Activated CD8-positive, alpha-beta memory T cell treated with anti-CD3 and anti-CD28 coated beads, Interleukin-2, amount 50 U/mL, for 48 hours (primary cell): ENCODE data around the gene NBPF26.
"Not testable (repeated sequence)": the region's sequence is repeated elsewhere in the genome, so short reads cannot be mapped to it uniquely, and the experiment has no call there.

Experiments used
- DNase-seq: peaks from one replicate; pipeline ENCODE4 v3.0.0-alpha.2; 2020

Gene NBPF26

GRCh38 chr1:120859615-120860234, 136.0 kb downstream of the NBPF26 start:
- DNase-seq = not testable (repeated sequence)

- DNase-seq = not testable (repeated sequence)
Measured at GRCh38 chr1:120878206-120878605, 154.5 kb downstream of the NBPF26 start.

- DNase-seq = not testable (repeated sequence)
Measured at GRCh38 chr1:120880056-120880455, 156.3 kb downstream of the NBPF26 start.

GRCh38 chr1:120881934-120882333, 158.2 kb downstream of the NBPF26 start:
- DNase-seq = not testable (repeated sequence)
